ENCODE data around the gene TMEM273.

The TMEM273 gene

GRCh38 chr10:49230004-49230403 is 41.8 kb upstream of the TMEM273 start:
- no peak for TF ChIP-seq EZH2phosphoT487 (IDR thresholded peaks at IDR 0.05; ENCODE audit: low read depth)
- no peak overlapping the region for H3K27ac ChIP-seq (ENCODE audit: low read length)
- H3K27me3 ChIP-seq (ENCODE audit: low read depth, low read length): no peaks in the 10 kb centered on the region
- H3K36me3 ChIP-seq (replicated peaks; ENCODE audit: low read depth, low read length): no peaks in the 10 kb centered on the region
- no peak overlapping the region for H3K9ac ChIP-seq (ENCODE audit: low read length)
- no peak overlapping the region for H3K4me3 ChIP-seq (ENCODE audit: low read length)
- no peak overlapping the region for H3K4me2 ChIP-seq (ENCODE audit: low read length)
- no peaks in the 10 kb centered on the region for H4K20me1 ChIP-seq (ENCODE audit: insufficient read depth, low read length)
- no peaks in the 10 kb centered on the region for H3K79me2 ChIP-seq (ENCODE audit: low read length)
- H2AFZ ChIP-seq (ENCODE audit: low read depth, low read length): no peak overlapping the region
- no peaks in the 10 kb centered on the region for H3K4me1 ChIP-seq (ENCODE audit: low read length)
- no peaks in the 10 kb centered on the region for H3K9me3 ChIP-seq (ENCODE audit: insufficient read depth, low read length)

- no peaks in the 10 kb centered on the region for H3K9me3 ChIP-seq (ENCODE audit: insufficient read depth, low read length)
- H3K79me2 ChIP-seq (ENCODE audit: low read length): no peaks in the 10 kb centered on the region
- no peaks in the 10 kb centered on the region for H4K20me1 ChIP-seq (ENCODE audit: insufficient read depth, low read length)
- no peak overlapping the region for H2AFZ ChIP-seq (ENCODE audit: low read depth, low read length)
- no peaks in the 10 kb centered on the region for H3K27me3 ChIP-seq (ENCODE audit: low read depth, low read length)
- no peaks in the 10 kb centered on the region for H3K36me3 ChIP-seq (replicated peaks; ENCODE audit: low read depth, low read length)
- no peaks in the 10 kb centered on the region for H3K4me1 ChIP-seq (ENCODE audit: low read length)
- TF ChIP-seq CTCF (IDR thresholded peaks at IDR 0.05; ENCODE audit: low read depth, low read length) (no peak), EZH2phosphoT487 (IDR thresholded peaks at IDR 0.05; ENCODE audit: low read depth) (no peak)
- H3K9ac ChIP-seq (ENCODE audit: low read length): no peak overlapping the region
- no peak overlapping the region for H3K4me2 ChIP-seq (ENCODE audit: low read length)
- H3K4me3 ChIP-seq (ENCODE audit: low read length): no peak overlapping the region
- no peak overlapping the region for H3K27ac ChIP-seq (ENCODE audit: low read length)
Measured at GRCh38 chr10:49228677-49229076, 40.5 kb upstream of the TMEM273 start.

GRCh38 chr10:49227406-49227805 is 39.2 kb upstream of the TMEM273 start:
- Histone ChIP-seq H3K4me3 (ENCODE audit: low read length) (no peak overlapping the region), H3K4me1 (ENCODE audit: low read length) (no peaks in the 10 kb centered on the region), H3K27me3 (ENCODE audit: low read depth, low read length) (no peaks in the 10 kb centered on the region), H3K9me3 (ENCODE audit: insufficient read depth, low read length) (no peaks in the 10 kb centered on the region), H3K27ac (ENCODE audit: low read length) (no peak overlapping the region), H2AFZ (ENCODE audit: low read depth, low read length) (no peak overlapping the region), H3K79me2 (ENCODE audit: low read length) (no peaks in the 10 kb centered on the region), H4K20me1 (ENCODE audit: insufficient read depth, low read length) (no peaks in the 10 kb centered on the region), H3K36me3 (replicated peaks; ENCODE audit: low read depth, low read length) (no peaks in the 10 kb centered on the region), H3K9ac (ENCODE audit: low read length) (no peak overlapping the region), H3K4me2 (ENCODE audit: low read length) (no peak overlapping the region)
- TF ChIP-seq EZH2phosphoT487 (IDR thresholded peaks at IDR 0.05; ENCODE audit: low read depth) (no peak), CTCF (IDR thresholded peaks at IDR 0.05; ENCODE audit: low read depth, low read length) (no peak)

- TF ChIP-seq EZH2phosphoT487 (IDR thresholded peaks at IDR 0.05; ENCODE audit: low read depth) (no peak), CTCF (IDR thresholded peaks at IDR 0.05; ENCODE audit: low read depth, low read length) (no peak)
- Histone ChIP-seq H3K4me2 (ENCODE audit: low read length) (no peak overlapping the region), H3K9ac (ENCODE audit: low read length) (no peak overlapping the region), H3K27ac (ENCODE audit: low read length) (no peak overlapping the region), H4K20me1 (ENCODE audit: insufficient read depth, low read length) (no peaks in the 10 kb centered on the region), H3K27me3 (ENCODE audit: low read depth, low read length) (no peaks in the 10 kb centered on the region), H3K79me2 (ENCODE audit: low read length) (no peaks in the 10 kb centered on the region), H2AFZ (ENCODE audit: low read depth, low read length) (no peak overlapping the region), H3K36me3 (replicated peaks; ENCODE audit: low read depth, low read length) (no peaks in the 10 kb centered on the region), H3K9me3 (ENCODE audit: insufficient read depth, low read length) (no peaks in the 10 kb centered on the region), H3K4me1 (ENCODE audit: low read length) (no peaks in the 10 kb centered on the region), H3K4me3 (ENCODE audit: low read length) (no peak overlapping the region)
Measured at GRCh38 chr10:49226594-49226993, 38.4 kb upstream of the TMEM273 start.
